ENCODE measurements around the gene BICC1.

BICC1 gene

DNA sequence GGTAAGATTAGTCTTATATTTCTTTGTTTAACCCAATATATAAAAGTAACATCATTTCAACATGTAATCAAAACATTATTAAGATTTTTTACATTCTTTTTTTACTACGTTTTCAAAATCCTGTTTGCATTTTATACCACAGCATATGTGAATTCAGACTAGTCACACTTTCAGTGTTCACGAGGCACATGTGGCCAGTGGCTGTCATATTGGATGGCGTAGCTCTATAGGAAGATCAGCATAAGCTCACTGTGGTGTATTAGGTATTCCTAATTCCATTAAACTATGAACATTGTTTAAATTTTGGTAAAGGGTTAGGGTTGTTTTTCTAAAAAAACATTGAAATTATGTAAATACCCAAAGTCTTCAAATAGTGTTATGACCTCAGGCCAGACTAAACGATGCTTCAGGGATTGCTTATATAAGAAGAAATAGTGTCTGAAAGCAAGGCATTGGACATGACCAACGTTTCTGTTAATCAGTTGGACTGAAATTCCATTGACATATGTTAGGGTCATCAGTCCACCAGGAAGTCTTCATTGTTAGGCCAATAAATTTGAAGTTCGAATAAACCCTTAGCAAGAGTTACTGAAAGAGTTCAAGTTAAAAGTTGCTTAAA lies 97.0 kb downstream of the BICC1 start:
- no peak for DNase-seq

DNA sequence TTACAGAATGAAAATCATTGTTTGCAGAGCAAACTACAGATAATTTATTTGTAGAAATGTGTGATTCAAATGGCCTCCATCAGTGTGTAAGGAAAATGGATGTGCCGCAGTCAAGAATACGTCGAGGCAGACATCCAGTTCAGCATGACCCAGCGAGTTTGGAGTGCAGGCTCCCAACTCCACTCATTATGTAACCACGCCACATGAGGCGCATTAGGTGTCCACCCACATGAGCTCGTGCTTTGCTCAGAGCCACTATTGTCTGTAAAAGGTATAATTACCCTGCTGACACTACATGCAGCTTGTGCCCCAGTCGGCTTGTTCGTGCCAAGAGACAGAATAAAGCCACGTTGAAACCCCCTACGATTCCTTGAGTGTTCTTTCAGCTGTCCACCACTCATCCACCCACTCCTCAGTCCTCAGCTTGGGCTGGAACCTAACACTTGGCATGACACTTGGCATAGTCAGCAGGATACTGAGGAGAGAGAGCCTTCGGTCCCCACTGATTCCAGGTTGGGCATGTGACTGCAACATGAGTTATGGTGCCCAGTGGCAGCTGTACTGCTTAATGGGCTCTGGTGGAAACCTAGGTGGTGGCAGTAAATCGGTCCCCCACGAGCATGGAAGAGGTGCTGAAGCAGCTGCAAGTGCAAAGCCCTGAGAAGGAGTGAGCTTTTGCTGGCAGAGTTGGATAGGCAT lies 102.7 kb downstream of the BICC1 start:
- no peak for DNase-seq

DNA sequence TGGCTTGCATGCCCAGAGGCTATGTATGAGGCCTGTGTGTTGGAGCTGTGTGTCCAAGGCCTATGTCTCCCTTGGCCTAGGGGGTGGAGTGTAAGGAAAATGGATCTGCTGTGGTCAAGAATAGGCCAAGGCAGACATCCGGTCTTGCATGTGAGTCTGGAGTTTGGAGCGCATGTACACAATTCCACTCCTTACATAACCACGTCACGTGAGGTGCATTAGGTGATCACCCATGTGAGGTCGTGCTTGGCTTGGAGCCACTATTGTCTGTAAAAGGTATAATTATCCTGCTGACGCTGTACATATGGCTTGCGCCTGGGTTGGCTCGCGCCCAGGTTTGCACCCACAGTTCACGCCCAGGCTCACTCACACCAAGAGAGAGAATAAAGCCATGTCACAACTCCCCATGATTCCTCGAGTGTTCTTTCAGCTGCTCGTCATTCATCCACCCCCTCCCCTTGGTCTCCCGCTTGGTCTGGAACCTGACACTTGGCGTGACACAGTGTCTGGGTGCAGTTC lies 105.5 kb downstream of the BICC1 start:
- DNase-seq, result no peak

DNA sequence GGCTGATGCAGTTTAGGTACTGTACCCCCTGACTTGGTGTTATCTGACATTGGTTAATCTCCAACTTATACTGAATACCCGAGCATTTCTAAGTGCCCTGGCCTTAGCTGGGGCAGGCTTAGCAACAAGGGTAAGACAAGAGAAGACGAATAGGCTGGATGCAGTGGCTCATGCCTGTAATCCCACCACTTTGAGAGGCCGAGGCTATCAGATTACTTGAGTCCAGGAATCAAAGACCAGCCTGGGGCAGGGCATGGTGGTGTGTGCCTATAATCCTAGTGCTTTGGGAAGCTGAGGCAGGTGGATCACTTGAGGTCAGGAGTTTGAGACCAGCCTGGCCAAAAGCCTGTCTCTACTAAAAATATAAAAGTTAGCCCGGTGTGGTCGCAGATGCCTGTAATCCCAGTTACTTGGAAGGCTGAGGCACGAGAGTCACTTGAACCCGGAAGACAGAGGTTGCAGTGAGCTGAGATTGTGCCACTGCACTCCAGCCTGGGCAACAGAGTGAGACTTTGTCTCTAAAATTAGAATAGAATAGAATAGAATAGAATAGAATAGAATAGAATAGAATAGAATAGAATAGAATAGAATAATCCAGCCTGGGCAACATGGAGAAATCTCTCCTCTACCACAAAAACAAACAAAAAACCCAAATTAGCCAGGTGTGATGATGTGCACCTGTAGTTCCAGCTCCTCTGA lies 108.9 kb downstream of the BICC1 start:
- DNase-seq, result no peak

DNA sequence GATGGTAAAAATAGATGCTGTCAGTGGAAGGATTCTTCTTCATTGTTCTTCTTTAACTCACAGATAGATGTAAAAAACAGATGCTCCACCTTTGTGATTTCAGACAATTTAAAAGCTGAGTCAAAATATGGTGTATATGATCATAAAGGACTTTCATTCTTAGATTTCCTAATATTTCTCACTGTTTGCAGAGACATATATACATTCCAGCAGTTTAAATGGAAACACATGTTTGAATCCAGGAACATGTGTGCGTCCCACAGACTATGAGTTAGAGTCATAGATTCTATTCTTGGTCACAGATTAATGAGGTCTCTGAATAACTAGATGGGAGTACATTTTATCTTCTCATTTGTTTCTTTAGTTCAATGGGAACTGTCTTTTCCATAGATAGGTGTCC lies 109.6 kb downstream of the BICC1 start:
- DNase-seq, result no peak

DNA sequence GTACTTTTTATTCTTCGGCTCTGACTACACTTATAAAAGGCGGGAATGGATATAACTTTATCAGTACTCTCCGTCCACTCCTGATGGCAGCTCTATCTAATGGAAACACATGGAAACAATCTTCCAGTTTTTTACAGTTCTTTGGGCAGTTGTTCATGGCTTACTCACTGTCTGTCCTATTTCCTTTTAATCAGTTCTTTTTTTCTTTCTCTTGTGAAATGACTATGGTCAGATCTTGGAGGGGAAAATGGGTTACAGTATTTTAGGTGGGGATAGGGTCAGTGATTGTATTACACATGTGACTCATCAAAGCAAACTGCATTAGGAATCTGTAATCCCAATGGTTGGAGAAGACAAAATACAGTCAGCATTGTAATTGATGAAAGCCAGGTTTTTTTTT lies 112.4 kb downstream of the BICC1 start:
- no peak for DNase-seq

DNA sequence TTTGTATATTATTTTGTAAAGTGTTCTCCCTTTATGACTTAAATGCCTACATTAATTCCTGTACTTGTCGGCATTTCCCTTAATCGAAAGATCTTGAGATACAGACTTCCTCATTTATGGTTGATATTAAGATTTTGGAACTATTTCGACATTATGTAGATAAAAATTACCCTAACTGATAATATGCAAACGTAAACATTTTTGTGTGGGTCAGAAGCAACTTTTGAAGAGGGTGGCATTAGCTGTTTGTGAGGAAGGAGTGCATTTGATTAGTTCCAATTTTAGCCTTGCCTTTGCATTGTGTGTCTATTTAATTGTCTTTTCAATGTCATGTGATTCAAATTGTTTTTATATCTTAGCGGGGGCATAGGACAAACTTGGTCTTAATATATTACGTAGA lies 114.7 kb downstream of the BICC1 start:
- no peak for DNase-seq

DNA sequence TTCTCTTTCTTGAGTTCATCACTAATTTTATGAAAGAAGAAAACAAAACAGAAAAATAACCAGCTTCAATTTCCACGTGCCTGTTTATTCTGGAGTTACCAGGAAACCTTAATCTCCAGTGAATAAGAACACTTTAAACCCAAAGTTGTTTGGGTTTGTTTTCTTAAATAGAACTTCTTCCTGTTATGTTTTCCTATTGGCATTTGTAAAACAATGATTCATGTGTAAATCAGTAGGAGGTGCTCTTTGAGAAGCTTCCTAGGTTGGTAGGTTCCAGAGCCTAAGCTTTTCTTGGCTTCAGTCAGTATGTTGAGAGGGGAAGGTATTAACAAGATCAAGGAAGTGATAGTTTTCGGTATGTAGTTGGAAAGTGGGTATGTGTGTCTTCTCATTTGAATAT lies 119.0 kb downstream of the BICC1 start:
- DNase-seq, result no peak

DNA sequence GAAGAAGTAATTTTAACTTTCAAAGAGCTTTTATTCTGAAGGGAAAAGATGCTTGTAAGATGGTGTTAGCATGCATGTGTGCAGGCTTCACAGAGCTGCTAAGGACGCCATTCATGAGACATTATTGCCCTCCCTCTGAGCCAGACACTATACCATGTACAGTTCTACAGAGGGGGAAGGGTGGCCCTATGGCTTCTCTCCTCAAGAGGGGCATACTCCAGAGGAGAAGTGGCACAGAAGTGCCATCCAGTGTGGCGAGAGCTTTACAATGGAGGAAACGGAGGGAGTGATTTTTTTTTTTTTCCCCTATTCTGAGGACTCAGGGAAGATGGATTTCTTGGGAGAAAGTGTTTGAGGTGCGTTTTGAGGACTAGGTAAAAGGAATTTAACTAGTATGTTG lies 119.5 kb downstream of the BICC1 start:
- DNase-seq, result no peak

DNA sequence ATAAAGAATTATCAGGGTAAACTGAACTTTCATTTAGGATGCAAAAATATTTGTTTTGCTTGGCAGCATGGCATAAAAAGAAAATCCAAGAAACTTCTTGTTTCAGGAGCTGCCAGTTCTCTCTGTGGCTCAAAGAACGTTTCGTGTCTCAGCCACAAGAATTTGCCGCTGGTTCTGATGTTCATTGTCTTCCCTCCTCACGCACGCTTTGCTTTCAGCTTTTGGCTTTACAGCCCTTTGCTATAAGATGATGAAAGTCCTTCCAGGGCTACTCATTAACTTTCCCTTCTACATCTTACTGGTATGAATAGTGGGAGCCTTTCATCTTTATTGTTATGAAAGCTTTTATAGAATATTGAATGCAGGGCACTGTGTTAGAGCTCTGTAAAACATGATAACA lies 124.7 kb downstream of the BICC1 start:
- DNase-seq, result no peak

DNA sequence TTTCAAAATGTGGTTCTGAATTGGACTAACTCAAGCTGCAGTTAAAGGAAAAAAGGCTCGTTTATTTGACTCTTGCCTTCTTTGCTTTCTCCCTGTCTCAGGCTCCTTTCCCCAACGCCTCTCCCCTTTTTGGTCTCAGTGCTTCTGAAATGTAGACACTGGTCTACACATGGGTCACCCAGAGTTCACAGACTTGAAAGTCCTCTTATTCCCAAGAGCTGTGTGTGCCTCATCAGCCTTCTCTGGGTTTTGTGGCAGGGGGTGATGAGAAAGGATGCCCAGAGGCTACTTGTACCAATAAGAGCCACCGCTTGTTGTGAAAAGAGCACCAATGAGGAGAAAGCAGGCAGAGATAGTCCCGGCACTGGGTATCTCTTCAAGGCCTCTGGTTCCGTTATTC lies 125.7 kb downstream of the BICC1 start:
- no peak for DNase-seq

DNA sequence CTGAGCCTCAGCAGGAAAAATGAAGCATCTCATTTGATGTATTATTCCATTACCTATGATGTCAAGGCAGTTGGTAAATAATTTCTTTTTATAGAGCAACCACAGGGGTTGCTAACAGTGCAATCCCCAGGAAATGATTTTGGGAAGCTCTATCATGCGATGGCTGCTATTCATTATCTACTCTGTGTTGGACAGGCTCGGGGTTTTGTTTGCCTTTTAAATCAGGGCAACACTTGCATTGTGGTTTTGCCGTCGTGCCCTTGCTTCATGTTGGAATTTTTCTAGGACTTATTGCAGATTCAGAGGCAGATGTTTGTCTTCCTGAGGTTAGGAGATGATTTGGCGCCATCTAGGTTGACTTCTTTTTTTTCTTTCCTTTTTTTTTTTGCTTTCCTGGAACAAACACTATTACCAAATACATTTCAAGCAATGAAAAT lies 128.4 kb downstream of the BICC1 start:
- DNase-seq, result peak; percentile 36

DNA sequence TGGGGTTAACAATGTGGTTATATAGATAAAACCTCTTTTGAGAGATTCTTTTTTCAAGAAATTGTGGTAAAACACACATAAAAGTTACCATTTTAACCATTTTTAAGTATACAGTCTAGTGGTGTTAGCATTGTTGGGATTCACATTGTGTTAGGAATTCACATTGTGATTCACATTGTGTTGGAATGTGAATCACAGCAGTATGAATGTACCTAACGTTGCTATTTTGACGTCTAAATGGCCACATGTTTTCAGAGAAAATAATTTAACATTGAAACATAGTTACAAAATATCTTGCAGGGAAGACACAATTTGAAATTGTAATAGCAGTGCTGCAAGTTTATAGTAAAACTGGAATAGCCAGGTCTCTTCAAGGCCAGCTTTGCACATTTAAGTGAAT lies 129.0 kb downstream of the BICC1 start:
- DNase-seq, result no peak

DNA sequence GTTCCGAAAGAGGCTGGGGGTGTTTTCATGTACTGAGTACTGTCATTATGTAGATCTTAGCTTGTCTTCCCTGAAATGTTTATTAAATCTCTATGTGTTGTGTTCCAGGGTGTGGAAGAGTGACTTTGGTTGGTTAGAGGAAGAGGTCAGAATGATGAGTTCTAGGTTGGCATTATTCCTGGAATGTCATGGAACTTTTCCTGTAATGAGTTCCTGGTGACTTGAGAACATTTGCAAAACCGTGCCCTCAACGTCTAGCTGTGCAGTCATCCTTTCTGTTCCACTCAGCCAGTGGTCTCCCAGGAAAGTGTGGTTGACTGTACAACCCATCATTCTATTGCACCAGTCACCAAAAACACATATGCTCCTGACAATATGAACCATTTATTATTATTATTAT lies 129.6 kb downstream of the BICC1 start:
- no peak for DNase-seq

DNA sequence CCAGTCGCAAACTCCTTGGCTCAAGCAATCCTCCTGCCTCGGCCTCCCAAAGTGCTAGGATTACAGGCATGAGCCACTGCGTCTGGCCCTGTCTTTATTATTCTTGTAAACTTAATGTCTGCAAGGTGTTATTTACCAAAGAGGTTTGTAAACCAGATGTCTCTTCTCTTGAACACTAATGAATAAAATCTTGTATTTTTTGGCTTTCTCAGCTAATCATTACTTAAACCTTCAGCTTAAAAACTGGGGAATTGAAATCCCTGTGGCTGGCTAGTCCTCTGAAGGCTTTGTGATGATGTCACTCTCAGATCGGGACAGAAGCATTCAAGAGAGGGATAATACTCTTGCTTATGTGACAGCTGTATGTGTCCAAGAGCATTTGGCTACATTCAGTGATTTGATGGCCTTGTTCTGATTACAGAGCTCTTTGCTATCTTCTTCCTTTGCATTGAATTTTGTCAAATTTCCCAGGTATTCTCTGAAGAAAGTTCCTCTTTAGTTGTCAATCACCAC lies 130.3 kb downstream of the BICC1 start:
- DNase-seq, result no peak

DNA sequence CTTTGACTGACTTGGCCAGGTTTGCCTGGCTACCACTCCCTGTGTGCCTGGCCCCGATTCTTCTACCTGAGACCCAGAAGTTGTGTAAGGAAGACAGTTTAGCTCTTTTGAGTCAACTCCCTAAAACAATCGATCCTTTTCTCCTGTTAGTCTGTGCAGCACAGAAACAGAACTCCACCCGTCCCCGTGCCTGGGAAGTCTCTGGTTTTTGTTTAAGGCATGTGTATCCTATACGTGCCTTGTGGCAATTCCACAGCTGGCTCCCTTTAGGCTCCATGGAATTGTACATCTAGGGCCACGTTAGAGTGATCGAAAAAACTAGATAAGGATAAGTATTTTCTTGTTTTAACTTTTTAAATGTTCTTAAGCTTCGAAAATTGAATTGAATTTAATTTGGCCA lies 131.6 kb downstream of the BICC1 start:
- DNase-seq, result no peak

DNA sequence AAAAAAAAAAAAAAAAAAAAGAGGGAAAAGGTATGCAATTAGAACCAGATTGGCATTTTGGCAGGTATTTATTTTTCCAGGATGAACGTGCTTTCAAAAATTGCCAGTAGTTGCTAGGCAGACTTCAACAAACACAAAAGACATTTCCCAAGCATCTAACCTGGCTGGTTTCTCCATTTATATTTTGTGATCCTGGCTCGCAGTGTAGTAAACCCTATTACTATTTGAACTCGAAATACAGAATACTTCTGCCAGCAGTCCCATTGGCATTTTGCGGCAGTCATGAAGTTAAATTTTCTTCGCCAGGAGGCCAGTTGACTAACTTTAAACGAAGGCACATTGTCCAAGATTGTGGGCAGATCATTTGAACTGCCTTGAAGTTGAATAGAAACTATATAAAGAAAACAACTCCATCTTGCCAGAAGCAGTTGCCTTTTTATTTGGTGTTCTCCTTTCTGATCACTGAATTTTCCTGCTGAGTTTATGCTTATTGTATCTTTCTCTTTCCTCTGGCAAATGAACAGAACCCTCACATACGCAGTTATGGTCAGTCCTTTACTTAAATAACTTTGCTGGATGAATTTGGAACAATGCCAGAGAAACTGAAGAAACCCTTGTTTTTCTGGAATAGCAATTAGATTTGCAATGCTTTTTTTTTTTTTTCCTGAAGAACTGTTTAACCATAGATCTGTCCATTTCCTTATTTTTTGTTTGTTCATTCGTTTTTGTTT lies 132.9 kb downstream of the BICC1 start:
- DNase-seq, result no peak

DNA sequence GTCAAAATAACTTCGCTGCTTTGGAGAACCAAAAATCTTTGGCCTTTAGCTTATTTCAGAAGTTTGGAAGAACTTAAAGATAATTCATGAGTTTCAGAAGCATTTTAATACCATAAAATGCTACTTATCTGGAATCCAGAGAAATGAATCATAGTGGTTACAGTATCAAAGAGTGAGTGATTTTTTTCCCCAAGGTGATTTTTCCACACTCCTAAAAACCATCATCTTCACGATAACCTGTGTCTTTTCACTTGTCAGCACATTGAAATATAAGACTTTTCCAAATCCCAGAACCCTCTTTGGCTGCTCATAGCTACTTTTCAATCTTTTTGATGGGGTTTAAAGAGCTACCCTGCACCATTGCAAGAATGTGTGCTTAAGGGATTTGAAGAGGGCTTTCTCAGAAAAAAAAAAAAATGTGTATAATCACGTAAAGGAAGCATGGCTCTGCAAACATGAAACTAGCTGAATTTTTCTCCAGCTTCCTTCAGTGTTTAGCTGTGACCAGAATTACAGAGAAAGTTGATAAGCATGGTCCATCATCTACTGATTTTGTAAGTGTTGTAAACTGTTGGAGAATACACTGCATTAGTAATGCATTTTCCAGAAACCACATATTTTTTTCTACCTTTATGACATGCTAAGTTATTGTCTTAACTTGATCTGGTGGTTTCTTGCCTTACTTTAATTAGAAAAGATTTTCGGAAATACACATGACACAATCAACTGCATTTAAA lies 134.9 kb downstream of the BICC1 start:
- no peak for DNase-seq

DNA sequence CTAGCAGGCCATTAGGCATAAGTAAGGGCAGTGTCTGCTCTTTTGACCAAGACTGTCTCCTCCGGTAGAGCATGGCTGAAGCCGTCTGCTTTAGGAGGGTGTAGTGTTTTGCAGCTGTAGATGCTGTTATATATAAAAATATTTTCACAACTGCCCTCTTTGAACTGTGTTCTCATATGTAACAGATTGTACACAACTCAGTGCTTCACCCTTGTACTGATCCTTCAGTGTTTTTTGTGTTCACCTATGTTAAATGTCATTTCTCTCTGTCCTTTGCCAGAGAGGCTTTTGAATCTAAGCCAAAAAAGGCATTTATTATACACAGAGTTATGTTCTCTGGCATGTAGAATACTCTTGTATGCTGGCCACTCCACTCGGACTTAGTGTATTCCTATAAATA lies 135.5 kb downstream of the BICC1 start:
- no peak for DNase-seq

DNA sequence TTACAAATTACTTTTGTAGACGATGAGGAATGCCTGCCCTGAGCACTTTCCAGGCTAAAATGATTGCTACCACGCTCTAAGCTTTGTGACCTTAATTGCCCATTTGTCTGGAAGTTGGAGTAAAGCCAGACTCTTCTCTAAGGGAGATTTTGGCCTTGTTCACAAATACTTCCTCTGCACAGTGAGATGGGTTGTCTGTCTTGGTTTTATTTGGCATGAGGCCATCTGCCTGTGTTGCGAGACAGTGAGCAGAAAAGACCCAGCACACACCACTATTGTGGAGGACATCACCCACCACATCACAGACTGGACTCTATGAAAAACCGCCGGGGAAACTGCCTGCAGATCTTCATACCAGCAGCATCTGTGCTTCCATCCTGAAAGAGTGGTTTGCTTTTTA lies 138.4 kb downstream of the BICC1 start:
- no peak for DNase-seq

DNA sequence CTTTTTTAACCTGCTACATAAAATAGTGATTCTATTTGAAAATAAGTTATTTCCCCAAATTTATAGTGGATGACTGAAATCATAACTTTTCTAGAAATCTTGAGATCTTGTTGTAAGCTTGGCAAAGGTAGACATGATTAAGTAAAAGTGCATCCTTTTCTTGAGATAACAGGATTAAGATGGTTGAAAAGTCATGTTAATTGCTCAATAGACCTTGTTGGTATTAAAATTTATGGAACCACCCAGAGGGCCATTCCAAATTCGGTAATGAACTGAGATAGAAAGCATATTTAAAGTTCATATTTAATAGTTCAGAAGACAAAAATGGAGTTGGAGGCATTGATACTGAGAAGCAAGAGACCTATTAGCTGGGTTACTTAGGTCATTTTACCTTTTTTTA lies 139.1 kb downstream of the BICC1 start:
- no peak for DNase-seq

DNA sequence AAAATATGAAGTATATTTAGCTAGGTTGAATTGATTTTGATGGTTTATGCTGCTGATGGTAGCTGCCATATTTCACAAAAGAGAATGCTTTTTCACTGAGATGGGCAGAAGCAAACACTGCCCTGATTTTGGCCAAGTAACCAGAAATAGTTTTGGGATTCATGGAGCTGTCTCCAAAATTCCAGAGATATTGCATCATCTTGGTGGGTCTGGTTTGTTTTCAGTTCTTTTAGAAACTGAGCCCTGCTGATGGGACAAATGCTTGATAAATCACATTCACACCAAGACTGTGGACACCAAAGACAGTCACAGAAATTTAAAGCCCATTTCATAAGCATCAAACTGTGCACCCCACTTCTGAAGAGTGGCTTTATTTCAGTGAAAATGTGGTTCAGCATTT lies 140.5 kb downstream of the BICC1 start:
- no peak for DNase-seq
